HL-60/S4 treated with phorbol 12-myristate 13-acetate at 8.2 ng/mL for 4 days and 3 days (cell line): ENCODE results near the gene ARIH2.
"Not testable (repeated sequence)": the region's sequence is repeated elsewhere in the genome, so short reads cannot be mapped to it uniquely, and the experiment has no call there.

Source experiments
- in situ Hi-C: fragments of 300-500 bp; cut with MboI; formaldehyde crosslinking; loops from 2 replicates; pipeline ENCODE4 v1.15.0; 2022; ENCODE audit warnings: low sequenced_read_pairs

ARIH2 gene

GRCh38 chr3:48918388-48919214 lies at the start of gene ARIH2:
ARIH2 (plus strand) TSS chr3:48918842; CDS start chr3:48927559, 8,717 bp downstream.
- in situ Hi-C loops: no loop called here

GRCh38 chr3:48877671-48878070 lies 41.0 kb upstream of the ARIH2 start:
- in situ Hi-C loops: no loop called here

- in situ Hi-C loops: no loop called here
Measured at GRCh38 chr3:48879307-48879993, 39.2 kb upstream of the ARIH2 start.

GRCh38 chr3:48879994-48880377 lies 38.7 kb upstream of the ARIH2 start:
- in situ Hi-C loops: no loop called here

GRCh38 chr3:48881006-48881405 lies 37.6 kb upstream of the ARIH2 start:
- in situ Hi-C loops: no loop called here

GRCh38 chr3:48881652-48882114 lies 37.0 kb upstream of the ARIH2 start:
- in situ Hi-C loops: no loop called here

GRCh38 chr3:48885753-48886152 lies 32.9 kb upstream of the ARIH2 start:
- in situ Hi-C loops: no loop called here

GRCh38 chr3:48891606-48892005 lies 27.0 kb upstream of the ARIH2 start:
- in situ Hi-C loops: no loop called here

GRCh38 chr3:48894516-48894915 lies 24.1 kb upstream of the ARIH2 start:
- in situ Hi-C loops: no loop called here

- in situ Hi-C loops: no loop called here
Measured at GRCh38 chr3:48896936-48897335, 21.7 kb upstream of the ARIH2 start.

- in situ Hi-C loops: no loop called here
Measured at GRCh38 chr3:48897460-48898376, 20.9 kb upstream of the ARIH2 start.

- in situ Hi-C loops: no loop called here
Measured at GRCh38 chr3:48898383-48899234, 20.0 kb upstream of the ARIH2 start, which contains the start of gene SLC25A20. SLC25A20 (minus strand) TSS chr3:48898882; CDS start chr3:48898794, 88 bp downstream.

GRCh38 chr3:48899273-48899672 lies 19.4 kb upstream of the ARIH2 start:
- in situ Hi-C loops: no loop called here

- in situ Hi-C loops: not testable (repeated sequence)
Measured at GRCh38 chr3:48907026-48907425, 11.6 kb upstream of the ARIH2 start.

GRCh38 chr3:48915296-48915695 lies 3.3 kb upstream of the ARIH2 start:
- in situ Hi-C loops: no loop called here

GRCh38 chr3:48919215-48920138 lies 835 bp downstream of the ARIH2 start:
- in situ Hi-C loops: no loop called here

- in situ Hi-C loops: no loop called here
Measured at GRCh38 chr3:48926425-48927392, 8.1 kb downstream of the ARIH2 start.

GRCh38 chr3:48927928-48928327 lies 9.3 kb downstream of the ARIH2 start:
- in situ Hi-C loops: no loop called here
